Liver (tissue), 9 donors: ENCODE data around the gene ARHGAP4. TPM values are rescaled to one million over a fixed set of nuclear protein-coding genes. Genes with fewer than 3 reads are reported as not detected.

ENCODE experiments used
- DNase-seq: peaks from one replicate; pipeline ENCODE4 v3.0.0-alpha.2; 2017; ENCODE audit warnings: low spot score
- H3K27ac ChIP-seq, 2 donors: one replicate each; pipeline ENCODE4 v1.7.0; 2013; ENCODE audit warnings: inconsistent platforms in 2 of 2, low read length in 2 of 2, control low read depth in 1 of 2, low read depth in 1 of 2, mild to moderate bottlenecking in 1 of 2
- H3K27me3 ChIP-seq, 4 donors: one replicate each; pipeline versions ENCODE4 v1.6.1 to v1.7.0; 2013; ENCODE audit warnings: low read length in 3 of 4, inconsistent platforms in 1 of 4, mild to moderate bottlenecking in 1 of 4, moderate library complexity in 1 of 4; ENCODE audit not compliant: control insufficient read depth in 4 of 4, insufficient read depth in 4 of 4
- H3K36me3 ChIP-seq, 4 donors: one replicate each; pipeline versions ENCODE4 v1.6.1 to v1.7.0; 2013; ENCODE audit warnings: low read length in 3 of 4, mild to moderate bottlenecking in 3 of 4, low read depth in 1 of 4, moderate library complexity in 1 of 4; ENCODE audit not compliant: control insufficient read depth in 4 of 4, insufficient read depth in 3 of 4
- H3K4me1 ChIP-seq, 4 donors: one replicate each; pipeline versions ENCODE4 v1.6.1 to v1.7.0; 2013; ENCODE audit warnings: low read length in 3 of 4, mild to moderate bottlenecking in 3 of 4, moderate library complexity in 1 of 4; ENCODE audit not compliant: control insufficient read depth in 4 of 4, insufficient read depth in 4 of 4
- H3K4me3 ChIP-seq, 3 donors: one replicate each; pipeline versions ENCODE4 v1.6.1 to v1.7.0; 2013; ENCODE audit warnings: low read length in 3 of 3, control low read depth in 1 of 3, low read depth in 1 of 3, mild to moderate bottlenecking in 1 of 3
- H3K9ac ChIP-seq, 2 donors: one replicate each; pipeline ENCODE4 v1.7.0; 2013; ENCODE audit warnings: low read length in 2 of 2, mild to moderate bottlenecking in 2 of 2, moderate library complexity in 2 of 2, control low read depth in 1 of 2, low read depth in 1 of 2
- H3K9me3 ChIP-seq, 4 donors: one replicate each; pipeline versions ENCODE4 v1.6.1 to v1.7.0; 2013; ENCODE audit warnings: low read length in 3 of 4; ENCODE audit not compliant: control insufficient read depth in 4 of 4
- ATF3 ChIP-seq: IDR thresholded peaks from 2 replicates; pipeline ENCODE4 v1.6.1; 2016; ENCODE audit warnings: antibody characterized with exemption
- EGR1 ChIP-seq, 2 donors: IDR thresholded peaks; 2 replicates each; pipeline ENCODE4 v1.6.1; 2016 to 2018; ENCODE audit warnings: antibody characterized with exemption in 2 of 2, low read depth in 2 of 2
- FOXA1 ChIP-seq: IDR thresholded peaks from 2 replicates; pipeline ENCODE4 v1.6.1; 2016; ENCODE audit warnings: antibody characterized with exemption
- FOXA2 ChIP-seq: IDR thresholded peaks from 2 replicates; pipeline ENCODE4 v1.6.1; 2016; ENCODE audit warnings: antibody characterized with exemption
- GABPA ChIP-seq, 2 donors: IDR thresholded peaks in 1 of 2; conservative IDR thresholded peaks in 1 of 2; 2 replicates each; pipeline ENCODE4 v1.6.1; 2016; ENCODE audit warnings: antibody characterized with exemption in 2 of 2, mild to moderate bottlenecking in 1 of 2, moderate library complexity in 1 of 2
- HNF4A ChIP-seq, 2 donors: conservative IDR thresholded peaks; 2 replicates each; pipeline ENCODE4 v1.6.1; 2016; ENCODE audit warnings: antibody characterized with exemption in 2 of 2, mild to moderate bottlenecking in 2 of 2
- HNF4G ChIP-seq: IDR thresholded peaks from 2 replicates; pipeline ENCODE4 v1.6.1; 2016; ENCODE audit warnings: antibody characterized with exemption
- JUND ChIP-seq, 2 donors: IDR thresholded peaks; 2 replicates each; pipeline ENCODE4 v1.6.1; 2016; ENCODE audit warnings: antibody characterized with exemption in 2 of 2
- MAX ChIP-seq: IDR thresholded peaks from 2 replicates; pipeline ENCODE4 v1.6.1; 2016; ENCODE audit warnings: antibody characterized with exemption
- NR2F2 ChIP-seq: IDR thresholded peaks from 2 replicates; pipeline ENCODE4 v1.6.1; 2016; ENCODE audit warnings: antibody characterized with exemption
- RAD21 ChIP-seq, 2 donors: IDR thresholded peaks; 2 replicates each; pipeline ENCODE4 v1.6.1; 2016; ENCODE audit warnings: antibody characterized with exemption in 2 of 2, mild to moderate bottlenecking in 2 of 2
- REST ChIP-seq: IDR thresholded peaks from 2 replicates; pipeline ENCODE4 v1.6.1; 2016; ENCODE audit warnings: antibody characterized with exemption, mild to moderate bottlenecking
- RXRA ChIP-seq, 2 donors: IDR thresholded peaks; 2 replicates each; pipeline ENCODE4 v1.6.1; 2017 to 2018; ENCODE audit warnings: antibody characterized with exemption in 2 of 2, mild to moderate bottlenecking in 1 of 2
- SP1 ChIP-seq: IDR thresholded peaks from 2 replicates; pipeline ENCODE4 v1.6.1; 2018; ENCODE audit warnings: antibody characterized with exemption, mild to moderate bottlenecking
- TAF1 ChIP-seq: conservative IDR thresholded peaks from 2 replicates; pipeline ENCODE4 v1.6.1; 2016; ENCODE audit warnings: antibody characterized with exemption, mild to moderate bottlenecking
- YY1 ChIP-seq: IDR thresholded peaks from 2 replicates; pipeline ENCODE4 v1.6.1; 2016; ENCODE audit warnings: antibody characterized with exemption, mild to moderate bottlenecking
- ZBTB33 ChIP-seq: IDR thresholded peaks from 2 replicates; pipeline ENCODE4 v1.6.1; 2016; ENCODE audit warnings: antibody characterized with exemption
- WGBS: extraction: QIAGEN DNeasy Blood & Tissue Kit; methylation state at CpG from one replicate; pipeline ENCODE4 v1.1.7; 2013; 5-methylcytosine and 5-hydroxymethylcytosine counted together
- polyA plus RNA-seq, 2 donors: library from polyadenylated mRNA; stranded (reverse) in 1 of 2; unstranded in 1 of 2; fragments of 200-250 nt in 1 of 2; fragments of >200 nt in 1 of 2; fragmentation: Nextera tagmentation in 1 of 2; extraction: Ambion mirVana in 1 of 2; gene quantifications; one replicate each; pipeline versions ENCODE4 v1.2.1 to v1.2.3, GENCODE V29; 2013 to 2015
- total RNA-seq, 2 donors: library from RNA; depleted of rRNA; stranded (reverse); fragments of >200 nt; gene quantifications; one replicate each; pipeline ENCODE4 v1.2.3, GENCODE V29; 2014
- TF ChIP-seq, protein P1 (sequence below): fragments of 150-350 bp; IDR thresholded peaks from 2 replicates; pipeline ENCODE4 v1.5.1; 2017; ENCODE audit warnings: improper control_type of control experiment, low read depth, low read length; ENCODE audit not compliant: missing input control
- donor health status: healthy.
- donor health status: healthy.
- donor health status: healthy.
- donor health status: healthy.
- donor health status: healthy.

ARHGAP4 gene
- total and polyA plus RNA-seq, 4 donors = 3.3 to 28.1 (median 10.2) TPM

DNA sequence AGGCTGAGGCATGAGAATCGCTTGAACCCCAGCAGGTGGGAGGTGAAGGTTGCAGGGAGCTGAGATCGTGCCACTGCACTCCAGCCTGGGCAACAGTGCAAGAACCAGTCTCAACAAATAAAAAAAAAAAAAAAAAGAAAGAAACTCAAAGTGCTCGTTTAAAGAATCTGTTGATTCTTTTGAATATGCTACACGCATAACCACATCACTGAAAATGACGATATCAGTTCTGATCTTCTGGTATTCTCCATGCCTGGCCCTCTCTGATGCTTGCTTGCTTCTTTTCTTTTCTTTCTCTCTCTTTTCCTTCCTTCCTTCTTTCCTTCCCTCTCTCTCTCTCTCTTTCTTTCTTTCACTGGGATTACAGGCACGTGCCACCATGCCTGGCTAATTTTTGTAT lies 14.3 kb downstream of the ARHGAP4 start:
- DNase-seq = no peak
- TF ChIP-seq EGR1 (IDR thresholded peaks at IDR 0.05; ENCODE audit: low read depth in 2 of 2) (no peak), FOXA2 (no peak), REST (no peak)
- TF ChIP-seq, protein P1, sequence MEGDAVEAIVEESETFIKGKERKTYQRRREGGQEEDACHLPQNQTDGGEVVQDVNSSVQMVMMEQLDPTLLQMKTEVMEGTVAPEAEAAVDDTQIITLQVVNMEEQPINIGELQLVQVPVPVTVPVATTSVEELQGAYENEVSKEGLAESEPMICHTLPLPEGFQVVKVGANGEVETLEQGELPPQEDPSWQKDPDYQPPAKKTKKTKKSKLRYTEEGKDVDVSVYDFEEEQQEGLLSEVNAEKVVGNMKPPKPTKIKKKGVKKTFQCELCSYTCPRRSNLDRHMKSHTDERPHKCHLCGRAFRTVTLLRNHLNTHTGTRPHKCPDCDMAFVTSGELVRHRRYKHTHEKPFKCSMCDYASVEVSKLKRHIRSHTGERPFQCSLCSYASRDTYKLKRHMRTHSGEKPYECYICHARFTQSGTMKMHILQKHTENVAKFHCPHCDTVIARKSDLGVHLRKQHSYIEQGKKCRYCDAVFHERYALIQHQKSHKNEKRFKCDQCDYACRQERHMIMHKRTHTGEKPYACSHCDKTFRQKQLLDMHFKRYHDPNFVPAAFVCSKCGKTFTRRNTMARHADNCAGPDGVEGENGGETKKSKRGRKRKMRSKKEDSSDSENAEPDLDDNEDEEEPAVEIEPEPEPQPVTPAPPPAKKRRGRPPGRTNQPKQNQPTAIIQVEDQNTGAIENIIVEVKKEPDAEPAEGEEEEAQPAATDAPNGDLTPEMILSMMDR = no peak
- Histone ChIP-seq H3K4me3 (no peak overlapping the region), H3K36me3 (no peaks in the 10 kb centered on the region), H3K27me3 (no peaks in the 10 kb centered on the region), H3K27ac (no peak overlapping the region), H3K9me3 (no peaks in the 10 kb centered on the region), H3K4me1 (no peaks in the 10 kb centered on the region), H3K9ac (no peak overlapping the region)
- 92% methylated on average over 6 of the region's 6 CpGs for WGBS

DNA sequence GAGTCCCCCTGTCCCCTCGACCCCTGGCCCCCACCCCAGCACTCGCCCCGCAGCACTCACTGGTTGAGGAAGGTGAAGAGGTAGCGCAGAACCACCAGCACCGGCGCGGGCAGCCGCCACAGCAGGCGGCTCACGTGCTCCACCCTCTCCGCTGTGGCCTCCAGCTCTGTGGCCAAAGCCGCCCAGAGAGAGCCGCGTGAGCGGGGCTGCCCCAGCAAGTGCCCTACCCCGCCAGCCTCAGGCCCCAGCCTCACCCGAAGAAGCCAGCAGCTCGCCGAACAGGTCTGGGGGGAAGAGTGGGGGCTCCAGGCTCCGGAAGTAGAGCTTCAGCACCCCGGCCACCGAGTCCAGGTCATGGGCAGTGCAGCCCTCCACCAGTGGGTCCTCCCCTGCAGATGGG lies 15.6 kb downstream of the ARHGAP4 start:
- DNase-seq = no peak
- Histone ChIP-seq H3K36me3 (no peaks in the 10 kb centered on the region), H3K27me3 (no peaks in the 10 kb centered on the region), H3K4me3 (no peak overlapping the region), H3K9ac (no peak overlapping the region), H3K9me3 (no peaks in the 10 kb centered on the region), H3K4me1 (no peaks in the 10 kb centered on the region), H3K27ac (no peak overlapping the region)
- 97% methylated on average over 22 of the region's 22 CpGs for WGBS
- TF ChIP-seq NR2F2 (no peak), HNF4A (conservative IDR thresholded peaks at IDR 0.05) (no peak), GABPA (IDR thresholded peaks at IDR 0.05 in 1 of 2, conservative IDR thresholded peaks at IDR 0.05 in 1 of 2) (no peak), FOXA1 (no peak), FOXA2 (no peak), RAD21 (IDR thresholded peaks at IDR 0.05) (no peak), RXRA (IDR thresholded peaks at IDR 0.05) (no peak), HNF4G (no peak), SP1 (no peak), EGR1 (IDR thresholded peaks at IDR 0.05; ENCODE audit: low read depth in 2 of 2) (no peak), YY1 (no peak), MAX (no peak), REST (no peak), TAF1 (no peak), JUND (IDR thresholded peaks at IDR 0.05) (no peak), ATF3 (no peak), ZBTB33 (no peak)
- TF ChIP-seq, protein P1 = no peak
